ENCODE measurements around the gene HDAC9. TPM values are rescaled to one million over a fixed set of nuclear protein-coding genes. Genes with fewer than 3 reads are reported as not detected.

HDAC9 gene
- total RNA-seq, 1 donor from 2014 or later = 27.6 TPM

DNA sequence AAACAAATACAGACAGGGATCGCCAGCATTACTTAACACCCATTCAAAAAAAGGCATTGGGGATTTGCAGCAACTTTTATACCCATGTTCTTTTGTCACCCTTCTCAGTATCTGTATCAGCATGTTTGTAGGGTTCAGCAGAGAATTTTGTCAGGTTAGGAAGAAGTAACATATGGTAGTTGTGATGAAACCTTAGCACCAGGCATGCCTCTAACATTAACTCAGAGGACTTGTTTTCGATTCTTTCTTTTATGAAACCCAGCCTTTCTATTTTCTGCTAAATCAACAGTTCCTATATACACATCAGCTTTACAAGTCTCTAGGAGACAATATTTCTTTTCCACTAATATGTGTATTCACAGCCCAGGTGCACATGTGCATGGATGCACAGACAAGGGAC is 22.4 kb upstream of the HDAC9 start:
- H3K9me3 ChIP-seq (ENCODE audit: insufficient read depth, low read depth, low read length) = no peaks in the 10 kb centered on the region
- H3K4me3 ChIP-seq (ENCODE audit: insufficient read depth, low read depth, low read length) = no peak overlapping the region
- no peaks in the 10 kb centered on the region for H3K36me3 ChIP-seq (ENCODE audit: insufficient read depth, low read length)
- Mint-ChIP-seq H3K9me3 (ENCODE audit: unreplicated experiment) (no peaks in the 10 kb centered on the region), H3K4me3 (ENCODE audit: unreplicated experiment) (no peak overlapping the region), H3K4me1 (ENCODE audit: low read depth, unreplicated experiment) (peaks cover 6% of the 10 kb centered on the region), H3K36me3 (ENCODE audit: low read depth, unreplicated experiment) (no peaks in the 10 kb centered on the region), H3K27ac (ENCODE audit: unreplicated experiment) (no peak overlapping the region), H3K27me3 (ENCODE audit: low read depth, unreplicated experiment) (peaks cover 3% of the 10 kb centered on the region)
- no peak overlapping the region for H2AFZ ChIP-seq (ENCODE audit: low read depth, low read length)
- no peaks in the 10 kb centered on the region for H3K4me1 ChIP-seq (ENCODE audit: insufficient read depth, low read length)
- no peak overlapping the region for H3K4me2 ChIP-seq (ENCODE audit: low read length)
- H3K79me2 ChIP-seq (ENCODE audit: insufficient read depth, low read length) = no peaks in the 10 kb centered on the region
- H3K9ac ChIP-seq (ENCODE audit: low read length) = no peak overlapping the region
- no peak overlapping the region for H3K27ac ChIP-seq (ENCODE audit: low read depth, low read length)
- DNase-seq (ENCODE audit: low read depth) (no peak), FAIRE-seq (no peak)
- no peaks in the 10 kb centered on the region for H3K27me3 ChIP-seq (ENCODE audit: insufficient read depth, low read length)
- no peaks in the 10 kb centered on the region for H4K20me1 ChIP-seq (ENCODE audit: insufficient read depth, low read length)
- TF ChIP-seq EZH2 (IDR thresholded peaks at IDR 0.05; ENCODE audit: insufficient read depth, low read length) = no peak
- TF ChIP-seq, protein P1, sequence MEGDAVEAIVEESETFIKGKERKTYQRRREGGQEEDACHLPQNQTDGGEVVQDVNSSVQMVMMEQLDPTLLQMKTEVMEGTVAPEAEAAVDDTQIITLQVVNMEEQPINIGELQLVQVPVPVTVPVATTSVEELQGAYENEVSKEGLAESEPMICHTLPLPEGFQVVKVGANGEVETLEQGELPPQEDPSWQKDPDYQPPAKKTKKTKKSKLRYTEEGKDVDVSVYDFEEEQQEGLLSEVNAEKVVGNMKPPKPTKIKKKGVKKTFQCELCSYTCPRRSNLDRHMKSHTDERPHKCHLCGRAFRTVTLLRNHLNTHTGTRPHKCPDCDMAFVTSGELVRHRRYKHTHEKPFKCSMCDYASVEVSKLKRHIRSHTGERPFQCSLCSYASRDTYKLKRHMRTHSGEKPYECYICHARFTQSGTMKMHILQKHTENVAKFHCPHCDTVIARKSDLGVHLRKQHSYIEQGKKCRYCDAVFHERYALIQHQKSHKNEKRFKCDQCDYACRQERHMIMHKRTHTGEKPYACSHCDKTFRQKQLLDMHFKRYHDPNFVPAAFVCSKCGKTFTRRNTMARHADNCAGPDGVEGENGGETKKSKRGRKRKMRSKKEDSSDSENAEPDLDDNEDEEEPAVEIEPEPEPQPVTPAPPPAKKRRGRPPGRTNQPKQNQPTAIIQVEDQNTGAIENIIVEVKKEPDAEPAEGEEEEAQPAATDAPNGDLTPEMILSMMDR (IDR thresholded peaks at IDR 0.05; ENCODE audit: insufficient read depth, low read depth, low read length) = no peak

DNA sequence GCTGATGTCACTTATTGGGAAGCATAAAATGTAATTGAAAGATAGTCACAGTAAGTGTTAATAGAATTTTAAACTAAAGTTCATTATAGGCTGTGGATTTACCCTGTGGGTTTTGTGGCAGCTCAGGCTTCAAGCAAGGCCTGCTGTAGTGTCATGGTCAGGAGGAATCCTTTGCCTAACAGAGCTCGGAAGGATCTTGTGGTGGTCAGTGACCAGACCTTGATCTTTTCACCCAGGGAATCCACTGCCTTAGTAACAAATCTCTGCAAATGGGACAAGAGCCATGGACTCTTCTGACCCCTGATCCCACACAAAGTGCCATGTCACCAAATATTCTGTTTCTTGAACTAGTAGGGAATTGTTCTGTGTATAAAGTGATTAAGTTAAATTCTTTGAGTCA is 20.6 kb upstream of the HDAC9 start:
- Histone ChIP-seq H3K27me3 (ENCODE audit: insufficient read depth, low read length) (no peaks in the 10 kb centered on the region), H2AFZ (ENCODE audit: low read depth, low read length) (no peak overlapping the region), H4K20me1 (ENCODE audit: insufficient read depth, low read length) (no peaks in the 10 kb centered on the region), H3K4me1 (ENCODE audit: insufficient read depth, low read length) (no peaks in the 10 kb centered on the region), H3K9me3 (ENCODE audit: insufficient read depth, low read depth, low read length) (no peaks in the 10 kb centered on the region), H3K36me3 (ENCODE audit: insufficient read depth, low read length) (no peaks in the 10 kb centered on the region), H3K27ac (ENCODE audit: low read depth, low read length) (no peak overlapping the region), H3K9ac (ENCODE audit: low read length) (no peak overlapping the region), H3K79me2 (ENCODE audit: insufficient read depth, low read length) (no peaks in the 10 kb centered on the region), H3K4me2 (ENCODE audit: low read length) (no peak overlapping the region), H3K4me3 (ENCODE audit: insufficient read depth, low read depth, low read length) (no peak overlapping the region)
- Mint-ChIP-seq H3K36me3 (ENCODE audit: low read depth, unreplicated experiment) (no peaks in the 10 kb centered on the region), H3K27me3 (ENCODE audit: low read depth, unreplicated experiment) (peaks cover 3% of the 10 kb centered on the region), H3K9me3 (ENCODE audit: unreplicated experiment) (no peaks in the 10 kb centered on the region), H3K4me1 (ENCODE audit: low read depth, unreplicated experiment) (peaks cover 2% of the 10 kb centered on the region), H3K27ac (ENCODE audit: unreplicated experiment) (no peak overlapping the region), H3K4me3 (ENCODE audit: unreplicated experiment) (no peak overlapping the region)
- no peak for DNase-seq (ENCODE audit: low read depth)
- TF ChIP-seq EZH2 (IDR thresholded peaks at IDR 0.05; ENCODE audit: insufficient read depth, low read length) = no peak
- TF ChIP-seq, protein P1 (IDR thresholded peaks at IDR 0.05; ENCODE audit: insufficient read depth, low read depth, low read length) = no peak
- FAIRE-seq = no peak

- H3K9ac ChIP-seq (ENCODE audit: low read length) = no peak overlapping the region
- Mint-ChIP-seq H3K27ac (ENCODE audit: unreplicated experiment) (no peak overlapping the region), H3K9me3 (ENCODE audit: unreplicated experiment) (no peaks in the 10 kb centered on the region), H3K4me3 (ENCODE audit: unreplicated experiment) (no peak overlapping the region), H3K27me3 (ENCODE audit: low read depth, unreplicated experiment) (peaks cover 3% of the 10 kb centered on the region), H3K36me3 (ENCODE audit: low read depth, unreplicated experiment) (no peaks in the 10 kb centered on the region), H3K4me1 (ENCODE audit: low read depth, unreplicated experiment) (peaks cover 2% of the 10 kb centered on the region)
- H4K20me1 ChIP-seq (ENCODE audit: insufficient read depth, low read length) = no peaks in the 10 kb centered on the region
- no peak for FAIRE-seq
- no peak for DNase-seq (ENCODE audit: low read depth)
- no peaks in the 10 kb centered on the region for H3K79me2 ChIP-seq (ENCODE audit: insufficient read depth, low read length)
- H3K9me3 ChIP-seq (ENCODE audit: insufficient read depth, low read depth, low read length) = no peaks in the 10 kb centered on the region
- no peak overlapping the region for H3K4me3 ChIP-seq (ENCODE audit: insufficient read depth, low read depth, low read length)
- no peaks in the 10 kb centered on the region for H3K4me1 ChIP-seq (ENCODE audit: insufficient read depth, low read length)
- H3K27ac ChIP-seq (ENCODE audit: low read depth, low read length) = no peak overlapping the region
- no peaks in the 10 kb centered on the region for H3K27me3 ChIP-seq (ENCODE audit: insufficient read depth, low read length)
- TF ChIP-seq, protein P1 (IDR thresholded peaks at IDR 0.05; ENCODE audit: insufficient read depth, low read depth, low read length) = no peak
- TF ChIP-seq EZH2 (IDR thresholded peaks at IDR 0.05; ENCODE audit: insufficient read depth, low read length) = no peak
- H3K36me3 ChIP-seq (ENCODE audit: insufficient read depth, low read length) = no peaks in the 10 kb centered on the region
- no peak overlapping the region for H2AFZ ChIP-seq (ENCODE audit: low read depth, low read length)
- H3K4me2 ChIP-seq (ENCODE audit: low read length) = no peak overlapping the region
Observed at GRCh38 chr7:18475488-18475887, 20.1 kb upstream of the HDAC9 start.

All from astrocyte (in vitro differentiated cells and primary cell).